SU-DHL-6 (cell line): ENCODE data around the gene PLEKHH2.

ENCODE experiments used
- EZH2phosphoT487 ChIP-seq: fragments of 200-600 bp; sonication (generic), shearing (Covaris generic); conservative IDR thresholded peaks from 2 replicates; pipeline ENCODE4 v1.6.1; 2018; ENCODE audit warnings: mild to moderate bottlenecking, antibody characterized with exemption, low read length, moderate library complexity, mixed read lengths
- TF ChIP-seq, protein P1 (sequence below): fragments of 200-600 bp; sonication (generic); IDR thresholded peaks from one replicate; pipeline ENCODE4 v1.5.1; 2017; ENCODE audit warnings: antibody characterized with exemption, mild to moderate bottlenecking, low read length, moderate library complexity; ENCODE audit not compliant: insufficient read depth, poor library complexity, severe bottlenecking

GRCh38 chr2:43800894-43801293 is 163.8 kb downstream of the PLEKHH2 start:
- no peak for TF ChIP-seq EZH2phosphoT487
- TF ChIP-seq, protein P1, sequence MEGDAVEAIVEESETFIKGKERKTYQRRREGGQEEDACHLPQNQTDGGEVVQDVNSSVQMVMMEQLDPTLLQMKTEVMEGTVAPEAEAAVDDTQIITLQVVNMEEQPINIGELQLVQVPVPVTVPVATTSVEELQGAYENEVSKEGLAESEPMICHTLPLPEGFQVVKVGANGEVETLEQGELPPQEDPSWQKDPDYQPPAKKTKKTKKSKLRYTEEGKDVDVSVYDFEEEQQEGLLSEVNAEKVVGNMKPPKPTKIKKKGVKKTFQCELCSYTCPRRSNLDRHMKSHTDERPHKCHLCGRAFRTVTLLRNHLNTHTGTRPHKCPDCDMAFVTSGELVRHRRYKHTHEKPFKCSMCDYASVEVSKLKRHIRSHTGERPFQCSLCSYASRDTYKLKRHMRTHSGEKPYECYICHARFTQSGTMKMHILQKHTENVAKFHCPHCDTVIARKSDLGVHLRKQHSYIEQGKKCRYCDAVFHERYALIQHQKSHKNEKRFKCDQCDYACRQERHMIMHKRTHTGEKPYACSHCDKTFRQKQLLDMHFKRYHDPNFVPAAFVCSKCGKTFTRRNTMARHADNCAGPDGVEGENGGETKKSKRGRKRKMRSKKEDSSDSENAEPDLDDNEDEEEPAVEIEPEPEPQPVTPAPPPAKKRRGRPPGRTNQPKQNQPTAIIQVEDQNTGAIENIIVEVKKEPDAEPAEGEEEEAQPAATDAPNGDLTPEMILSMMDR, result no peak
